NT2/D1 (cell line): ENCODE measurements around the gene GBP1.
"Not testable (repeated sequence)": the region's sequence is repeated elsewhere in the genome, so short reads cannot be mapped to it uniquely, and the experiment has no call there.

Experiments
- DNase-seq: peaks from one replicate; pipeline ENCODE4 v3.0.0-alpha.2; 2011; ENCODE audit warnings: low read depth, low spot score
- H3K27me3 ChIP-seq: 2 replicates; pipeline ENCODE4 v1.6.0; 2011; ENCODE audit warnings: mild to moderate bottlenecking; ENCODE audit not compliant: insufficient read length, insufficient read depth
- H3K36me3 ChIP-seq: 2 replicates; pipeline ENCODE4 v1.6.1; 2011; ENCODE audit warnings: mild to moderate bottlenecking, low read length, mixed read lengths; ENCODE audit not compliant: insufficient read depth, insufficient read length
- H3K4me1 ChIP-seq: 2 replicates; pipeline ENCODE4 v1.5.1; 2011; ENCODE audit not compliant: insufficient read depth, insufficient read length
- H3K4me3 ChIP-seq: 2 replicates; pipeline ENCODE4 v1.5.1; 2011; ENCODE audit warnings: low read depth; ENCODE audit not compliant: insufficient read length
- H3K9ac ChIP-seq: 2 replicates; pipeline ENCODE4 v1.6.0; 2011; ENCODE audit warnings: low read depth; ENCODE audit not compliant: insufficient read length
- H3K9me3 ChIP-seq: 2 replicates; pipeline ENCODE4 v1.5.1; 2011; ENCODE audit warnings: mild to moderate bottlenecking, low read length; ENCODE audit not compliant: insufficient read depth
- SUZ12 ChIP-seq: IDR thresholded peaks from 2 replicates; pipeline ENCODE4 v1.6.1; 2011; ENCODE audit not compliant: insufficient read length, insufficient read depth; ENCODE audit errors: extremely low read depth
- YY1 ChIP-seq: IDR thresholded peaks from 2 replicates; pipeline ENCODE4 v1.6.1; 2011; ENCODE audit not compliant: insufficient read length, insufficient read depth
- ZNF274 ChIP-seq: IDR thresholded peaks from 2 replicates; pipeline ENCODE4 v1.6.1; 2011; ENCODE audit warnings: mild to moderate bottlenecking, low read depth, low read length

The GBP1 gene

DNA sequence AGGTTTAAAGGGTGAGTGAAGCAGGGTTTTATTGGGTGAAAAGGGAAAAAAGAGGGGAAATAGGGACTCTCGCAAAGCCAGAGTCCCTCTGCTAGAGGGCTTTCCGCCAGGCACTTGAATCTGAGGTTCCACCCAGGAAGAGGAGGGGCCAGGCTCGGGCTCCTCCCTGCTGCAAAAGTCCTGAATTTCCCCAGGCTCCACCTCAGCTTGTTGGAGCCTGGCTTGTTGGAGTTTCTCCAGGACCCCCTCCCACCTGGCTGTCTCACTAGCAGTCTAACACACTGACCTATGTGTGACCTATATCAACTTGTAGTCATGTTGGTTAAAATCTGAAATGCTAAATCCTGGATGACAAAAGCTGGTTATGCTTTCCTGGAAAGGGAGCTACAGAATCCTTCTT, 35.4 kb upstream of the GBP1 start:
- Histone ChIP-seq H3K36me3 (no peaks in the 10 kb centered on the region), H3K9ac (no peak overlapping the region), H3K27me3 (no peaks in the 10 kb centered on the region), H3K4me1 (no peaks in the 10 kb centered on the region), H3K4me3 (no peak overlapping the region), H3K9me3 (no peaks in the 10 kb centered on the region; the same call in none of the 2 replicates)
- TF ChIP-seq YY1 (no peak), SUZ12 (no peak), ZNF274 (no peak)
- DNase-seq = peak; percentile 2

DNA sequence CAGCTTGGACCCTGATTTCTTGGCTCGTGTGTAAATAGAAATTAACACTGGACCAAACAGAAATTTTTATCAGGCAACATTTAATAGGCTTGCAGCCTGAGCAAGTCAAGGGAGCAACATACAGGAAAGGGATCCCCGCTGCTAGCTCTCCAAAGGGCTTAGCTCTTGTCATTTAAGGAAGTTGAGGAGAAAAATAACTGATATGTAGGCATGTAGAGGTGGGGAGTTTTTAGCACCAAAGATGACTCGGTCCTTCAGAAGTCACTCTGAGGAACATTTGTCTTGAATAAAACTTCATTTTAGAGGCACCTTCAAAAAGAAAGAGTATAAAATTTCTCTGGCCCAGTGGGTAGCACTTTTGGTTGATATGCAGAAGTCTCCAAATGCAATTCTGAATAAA, 33.8 kb upstream of the GBP1 start:
- DNase-seq = no peak
- TF ChIP-seq ZNF274 (no peak), YY1 (no peak), SUZ12 (no peak)
- no peak overlapping the region for H3K9ac ChIP-seq

DNA sequence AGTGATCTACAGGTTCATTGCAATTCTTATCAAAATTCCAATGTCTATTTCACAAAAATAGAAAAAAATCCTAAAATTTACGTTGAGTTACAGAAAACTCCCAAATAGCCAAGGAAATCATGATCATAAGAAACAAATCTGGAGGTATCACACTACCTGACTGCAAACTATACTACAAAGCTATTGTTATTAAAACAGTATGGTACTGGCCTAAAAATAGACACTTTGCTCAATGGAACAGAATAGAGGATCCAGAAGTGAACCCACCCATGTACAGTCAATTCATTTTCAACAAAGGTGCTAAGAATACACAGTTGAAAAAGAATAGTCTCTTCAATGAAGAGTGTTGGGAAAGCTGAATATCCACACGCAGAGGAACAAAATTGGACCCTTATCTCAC, 30.7 kb upstream of the GBP1 start:
- Histone ChIP-seq H3K4me3 (no peak overlapping the region), H3K36me3 (no peaks in the 10 kb centered on the region), H3K9ac (no peak overlapping the region), H3K27me3 (no peaks in the 10 kb centered on the region), H3K9me3 (no peaks in the 10 kb centered on the region; the same call in none of the 2 replicates), H3K4me1 (no peaks in the 10 kb centered on the region)
- DNase-seq = no peak
- TF ChIP-seq ZNF274 (no peak), YY1 (no peak), SUZ12 (no peak)

More for the DNA sequence above, 33.8 kb upstream of the GBP1 start:
- H3K4me3 ChIP-seq = no peak overlapping the region
- H3K27me3 ChIP-seq = no peaks in the 10 kb centered on the region
- no peaks in the 10 kb centered on the region for H3K36me3 ChIP-seq
- no peaks in the 10 kb centered on the region for H3K4me1 ChIP-seq
- no peaks in the 10 kb centered on the region; the same call in none of the 2 replicates for H3K9me3 ChIP-seq

DNA sequence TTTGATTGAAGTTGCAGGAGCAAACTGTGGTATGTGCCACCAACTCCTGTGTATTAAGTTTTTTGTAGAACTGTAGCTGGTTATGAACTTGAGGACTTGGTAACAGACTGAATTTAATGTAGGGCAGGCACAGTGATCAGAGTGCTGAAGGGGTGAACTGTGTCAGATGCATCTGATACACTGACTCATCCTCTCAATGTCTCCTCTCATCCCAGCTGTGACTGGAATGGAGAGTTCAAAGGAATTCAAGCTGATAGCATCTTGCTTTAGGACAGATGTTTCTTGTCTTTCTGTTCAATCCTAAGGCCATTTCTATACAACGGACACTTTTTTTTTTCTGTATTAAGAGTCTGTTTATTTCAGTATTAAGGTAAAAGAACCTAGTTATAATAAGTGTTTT, 25.0 kb upstream of the GBP1 start:
- H3K36me3 ChIP-seq = no peaks in the 10 kb centered on the region
- no peak overlapping the region for H3K9ac ChIP-seq
- no peaks in the 10 kb centered on the region for H3K9me3 ChIP-seq
- TF ChIP-seq YY1 (no peak), SUZ12 (no peak), ZNF274 (no peak)
- DNase-seq = no peak
- H3K27me3 ChIP-seq = no peaks in the 10 kb centered on the region
- H3K4me1 ChIP-seq = no peaks in the 10 kb centered on the region
- no peak overlapping the region for H3K4me3 ChIP-seq

DNA sequence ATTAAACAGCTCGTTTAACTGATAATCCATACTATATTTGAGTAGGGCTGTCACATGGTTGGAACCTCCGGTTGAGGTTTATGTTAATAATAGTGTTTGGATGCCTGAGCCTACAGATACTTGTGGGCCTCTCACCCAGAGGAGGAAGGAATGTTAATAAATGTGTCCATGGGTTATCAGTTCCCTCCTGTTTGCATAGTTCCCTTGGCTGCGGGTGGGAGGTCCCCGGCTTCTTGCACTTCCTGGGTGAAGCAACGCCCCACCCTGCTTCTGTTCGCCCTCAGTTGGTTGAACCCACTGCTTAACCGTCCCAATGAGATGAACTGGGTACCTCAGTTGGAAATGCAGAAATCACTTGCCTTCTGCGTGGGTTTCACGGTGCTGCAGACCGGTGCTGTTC, 23.6 kb upstream of the GBP1 start:
- Histone ChIP-seq H3K9me3 (no peaks in the 10 kb centered on the region), H3K27me3 (no peaks in the 10 kb centered on the region), H3K4me3 (no peak overlapping the region), H3K36me3 (no peaks in the 10 kb centered on the region), H3K9ac (no peak overlapping the region), H3K4me1 (no peaks in the 10 kb centered on the region)
- TF ChIP-seq YY1 = no peak
- no peak for TF ChIP-seq ZNF274
- TF ChIP-seq SUZ12 = no peak
- no peak for DNase-seq

DNA sequence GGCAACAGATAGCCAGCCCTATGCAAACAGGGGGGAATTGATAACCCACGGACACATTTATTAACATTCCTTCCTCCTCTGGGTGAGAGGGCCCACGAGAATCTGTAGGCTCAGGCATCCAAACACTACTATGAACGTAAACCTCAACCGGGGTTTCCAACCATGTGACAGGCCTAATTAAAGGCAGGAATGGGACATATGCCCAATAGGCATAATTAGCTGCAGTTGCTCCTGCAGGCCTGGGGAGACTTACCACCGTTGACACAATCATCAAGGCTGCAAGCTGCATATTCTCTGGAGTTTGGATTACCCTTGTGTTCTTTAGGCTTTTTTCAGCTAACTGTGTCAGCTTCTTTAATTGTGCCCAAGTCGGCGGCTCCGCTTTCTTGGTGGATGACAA, 22.2 kb upstream of the GBP1 start:
- no peak overlapping the region for H3K4me3 ChIP-seq

DNA sequence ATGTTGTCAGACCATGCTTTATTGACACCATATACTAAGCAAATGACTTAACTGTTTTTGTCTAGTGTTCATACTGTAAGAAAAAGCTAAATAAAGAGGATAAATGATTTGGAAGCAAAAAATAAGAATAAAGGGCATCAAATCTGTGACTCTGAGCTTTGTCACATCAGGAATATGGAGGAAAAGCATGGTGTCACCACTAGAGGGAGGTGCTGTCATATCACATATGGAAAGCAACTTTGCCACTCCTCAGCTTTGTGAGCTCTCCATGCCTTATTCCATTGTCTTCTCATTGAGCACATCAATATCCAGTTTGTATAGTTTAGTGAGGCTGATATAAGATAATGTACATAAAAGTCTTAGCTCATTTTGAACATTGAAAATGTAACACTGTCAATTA, 20.8 kb upstream of the GBP1 start:
- no peak for TF ChIP-seq SUZ12
- no peak for TF ChIP-seq ZNF274
- no peak for TF ChIP-seq YY1

More for the DNA sequence above, 22.2 kb upstream of the GBP1 start:
- Histone ChIP-seq H3K9ac (no peak overlapping the region), H3K27me3 (no peaks in the 10 kb centered on the region), H3K9me3 (no peaks in the 10 kb centered on the region), H3K36me3 (no peaks in the 10 kb centered on the region), H3K4me1 (no peaks in the 10 kb centered on the region)
- DNase-seq = no peak
- TF ChIP-seq SUZ12 (no peak), ZNF274 (no peak), YY1 (no peak)

DNA sequence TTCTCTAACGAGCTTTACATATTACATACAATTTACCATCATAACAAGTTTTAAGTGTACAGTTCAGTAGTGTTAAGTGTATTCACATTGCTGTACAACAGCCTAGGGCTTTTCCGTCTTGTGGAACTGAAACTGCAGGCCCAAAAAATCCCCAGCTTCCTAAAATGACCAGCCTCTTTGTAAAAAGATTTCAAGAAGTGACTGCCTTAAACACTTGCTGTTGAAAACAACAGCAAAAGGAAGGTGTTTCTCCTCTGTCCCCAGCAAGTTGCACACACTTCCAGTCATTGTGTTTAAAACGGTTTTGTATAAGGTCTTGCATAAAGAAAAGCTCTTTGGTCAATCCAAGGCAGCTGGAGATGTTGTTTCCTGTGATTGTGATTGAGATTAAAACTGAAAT, 16.0 kb upstream of the GBP1 start:
- H3K4me1 ChIP-seq = no peaks in the 10 kb centered on the region
- no peaks in the 10 kb centered on the region for H3K27me3 ChIP-seq
- no peaks in the 10 kb centered on the region for H3K36me3 ChIP-seq
- H3K9me3 ChIP-seq = peaks cover 17% of the 10 kb centered on the region
- no peak overlapping the region for H3K4me3 ChIP-seq
- no peak for DNase-seq
- H3K9ac ChIP-seq = no peak overlapping the region
- TF ChIP-seq SUZ12 (no peak), YY1 (no peak), ZNF274 (no peak)

More for the DNA sequence above, 20.8 kb upstream of the GBP1 start:
- Histone ChIP-seq H3K4me3 (no peak overlapping the region), H3K9me3 (peaks cover 10% of the 10 kb centered on the region), H3K9ac (no peak overlapping the region), H3K27me3 (no peaks in the 10 kb centered on the region), H3K36me3 (no peaks in the 10 kb centered on the region), H3K4me1 (no peaks in the 10 kb centered on the region)
- peak; percentile 61 for DNase-seq

DNA sequence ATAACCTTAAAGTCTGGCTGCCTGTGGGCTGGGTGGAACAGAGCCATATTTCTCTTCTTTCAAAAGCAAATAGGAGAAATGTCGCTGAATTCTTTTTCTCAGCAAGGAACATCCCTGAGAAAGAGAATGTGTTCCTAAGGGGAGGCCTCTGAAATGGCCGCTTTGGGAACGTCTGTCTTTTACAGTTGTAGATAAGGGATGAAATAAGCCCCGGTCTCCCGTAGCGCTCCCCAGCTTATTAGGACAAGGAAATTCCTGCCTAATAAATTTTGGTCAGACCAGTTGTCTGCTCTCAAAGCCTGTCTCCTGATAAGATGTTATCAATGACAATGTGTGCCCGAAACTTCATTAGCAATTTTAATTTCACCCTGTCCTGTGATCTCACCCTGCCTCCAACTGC, 15.1 kb upstream of the GBP1 start:
- DNase-seq, H3K27me3 ChIP-seq, H3K4me1 ChIP-seq, H3K9ac ChIP-seq, H3K4me3 ChIP-seq, H3K36me3 ChIP-seq: not testable (repeated sequence)
- H3K9me3 ChIP-seq = peaks cover 17% of the 10 kb centered on the region

DNA sequence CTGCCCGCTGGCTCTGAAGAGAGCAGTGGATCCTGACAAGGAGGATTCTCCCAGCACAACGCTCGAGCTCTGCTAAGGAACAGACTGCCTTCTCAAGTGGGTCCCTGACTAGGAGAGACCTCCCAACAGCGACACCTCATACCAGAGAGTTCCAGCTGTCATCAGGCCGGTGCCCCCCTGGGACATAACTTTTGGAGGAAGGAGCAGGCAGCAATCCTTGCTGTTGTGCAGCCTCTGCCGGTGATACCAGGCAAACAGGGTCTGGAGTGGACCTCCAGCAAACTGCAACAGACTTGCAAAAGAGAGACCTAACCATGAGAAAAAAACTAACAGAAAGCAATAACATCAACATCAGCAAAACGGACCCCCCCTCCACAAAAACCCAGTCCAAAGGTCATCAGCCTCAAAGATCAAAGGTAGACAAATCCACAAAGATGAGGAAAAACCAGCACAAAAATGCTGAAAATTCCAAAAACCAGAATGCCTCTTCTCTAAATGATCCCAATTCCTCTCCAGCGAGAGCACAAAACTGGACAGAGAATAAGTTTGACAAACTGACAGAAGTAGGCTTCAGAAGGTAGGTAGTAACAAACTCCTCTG, 7.6 kb upstream of the GBP1 start:
- not testable (repeated sequence) for H3K9me3 ChIP-seq, H3K36me3 ChIP-seq, H3K9ac ChIP-seq, H3K4me1 ChIP-seq, H3K27me3 ChIP-seq, H3K4me3 ChIP-seq, DNase-seq
